ENCODE measurements around the gene ADAM12.

The ADAM12 gene

DNA sequence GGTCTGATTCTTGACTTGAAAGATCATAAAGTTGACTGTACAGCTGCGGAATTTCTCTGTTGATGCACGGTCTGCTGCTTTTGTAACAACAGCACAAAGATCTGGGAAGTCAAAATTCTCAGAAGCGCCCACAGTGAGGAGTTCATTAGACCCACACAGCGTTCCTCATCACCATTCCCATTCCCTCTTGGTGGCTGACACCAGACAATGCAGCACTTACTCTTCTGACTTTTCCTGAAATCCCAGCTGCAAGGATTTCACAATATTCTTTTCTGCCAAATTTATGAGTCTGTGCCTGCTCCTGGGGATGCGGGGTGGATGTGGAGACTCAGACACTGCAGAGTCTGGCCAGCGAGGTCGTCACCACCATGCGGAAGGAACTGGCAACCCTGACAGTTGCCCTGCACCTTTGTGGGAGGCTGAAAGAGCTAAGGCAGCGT lies 258.0 kb downstream of the ADAM12 start:
- TF ChIP-seq CTCF (conservative IDR thresholded peaks at IDR 0.05; ENCODE audit: control insufficient read depth, insufficient read depth, low read depth, low read length): no peak
- no peak overlapping the region for H3K4me3 ChIP-seq (ENCODE audit: control insufficient read depth, low read depth, low read length)
- peak; percentile 82 for DNase-seq (ENCODE audit: low read depth)

DNA sequence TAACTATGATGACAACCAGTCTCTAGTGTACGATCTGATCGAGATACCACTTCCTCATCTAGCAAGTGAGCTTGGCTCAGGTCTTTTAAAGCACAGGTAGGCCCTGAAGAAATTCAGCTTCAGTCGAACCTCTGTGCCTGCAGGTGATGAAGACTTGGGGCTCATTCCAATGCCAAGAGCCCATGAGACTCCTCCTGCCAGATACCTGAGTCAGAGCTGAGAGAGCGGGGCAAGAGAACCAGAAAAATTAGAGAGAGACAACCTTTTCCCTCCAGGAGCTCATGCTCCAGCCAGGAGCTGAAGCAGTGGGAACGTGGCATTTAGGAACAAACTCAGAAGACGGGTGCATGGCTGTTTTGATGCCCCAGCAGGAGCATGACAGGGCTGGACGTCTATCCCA lies 259.3 kb downstream of the ADAM12 start:
- H3K4me3 ChIP-seq (ENCODE audit: control insufficient read depth, low read depth, low read length): no peak overlapping the region
- no peak for DNase-seq (ENCODE audit: low read depth)
- no peak for TF ChIP-seq CTCF (conservative IDR thresholded peaks at IDR 0.05; ENCODE audit: control insufficient read depth, insufficient read depth, low read depth, low read length)

DNA sequence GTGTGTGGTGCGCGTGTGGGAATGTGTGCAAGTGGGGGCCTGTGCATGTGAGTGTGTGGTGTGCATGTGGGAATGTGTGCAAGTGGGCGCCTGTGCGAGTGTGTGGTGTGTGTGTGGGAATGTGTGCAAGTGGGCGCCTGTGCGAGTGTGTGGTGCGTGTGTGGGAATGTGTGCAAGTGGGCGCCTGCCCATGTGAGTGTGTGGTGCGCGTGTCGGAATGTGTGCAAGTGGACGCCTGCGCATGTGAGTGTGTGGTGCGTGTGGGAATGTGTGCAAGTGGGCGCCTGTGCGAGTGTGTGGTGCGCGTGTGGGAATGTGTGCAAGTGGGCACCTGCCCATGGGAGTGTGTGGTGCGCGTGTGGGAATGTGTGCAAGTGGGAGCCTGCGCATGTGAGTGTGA lies 259.7 kb downstream of the ADAM12 start:
- no peak for TF ChIP-seq CTCF (conservative IDR thresholded peaks at IDR 0.05; ENCODE audit: control insufficient read depth, insufficient read depth, low read depth, low read length)
- no peak overlapping the region for H3K4me3 ChIP-seq (ENCODE audit: control insufficient read depth, low read depth, low read length)
- no peak for DNase-seq (ENCODE audit: low read depth)

- TF ChIP-seq CTCF (conservative IDR thresholded peaks at IDR 0.05; ENCODE audit: control insufficient read depth, insufficient read depth, low read depth, low read length): no peak
- H3K4me3 ChIP-seq (ENCODE audit: control insufficient read depth, low read depth, low read length): no peak overlapping the region
- no peak for DNase-seq (ENCODE audit: low read depth)
These were observed 260.7 kb downstream of the ADAM12 start for GRCh38 chr10:126127481-126128029.

DNA sequence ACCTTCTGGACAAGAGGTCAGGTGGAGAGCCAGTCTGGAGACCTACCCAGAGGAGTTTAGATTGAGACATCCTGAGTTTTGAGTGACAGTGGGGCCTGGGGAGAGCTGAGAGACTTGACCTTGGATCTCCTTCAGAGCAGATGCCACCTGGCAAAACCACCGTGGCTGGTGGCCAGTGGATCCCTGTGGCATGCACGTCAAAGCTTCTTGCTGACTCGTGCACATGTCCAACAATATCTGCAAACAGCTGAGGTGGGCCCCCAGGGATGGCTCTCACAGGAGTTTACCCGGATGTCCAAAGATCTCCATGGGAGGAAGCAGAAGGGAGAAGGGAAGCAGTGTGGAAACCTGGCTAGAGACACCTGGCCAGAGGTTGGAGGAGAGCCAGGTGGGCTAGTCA lies 261.4 kb downstream of the ADAM12 start:
- no peak for TF ChIP-seq CTCF (conservative IDR thresholded peaks at IDR 0.05; ENCODE audit: control insufficient read depth, insufficient read depth, low read depth, low read length)
- DNase-seq (ENCODE audit: low read depth): no peak
- H3K4me3 ChIP-seq (ENCODE audit: control insufficient read depth, low read depth, low read length): no peak overlapping the region

GRCh38 chr10:126126023-126126422 lies 262.3 kb downstream of the ADAM12 start:
- H3K4me3 ChIP-seq (ENCODE audit: control insufficient read depth, low read depth, low read length): no peak overlapping the region
- TF ChIP-seq CTCF (conservative IDR thresholded peaks at IDR 0.05; ENCODE audit: control insufficient read depth, insufficient read depth, low read depth, low read length): no peak
- no peak for DNase-seq (ENCODE audit: low read depth)

Data from fibroblast of mammary gland (primary cell).